Coronary artery (tissue), 2 donors: ENCODE data around the gene PARD3.

Experiments used
- DNase-seq: peaks from one replicate; pipeline ENCODE4 v3.0.0-alpha.2; 2017; ENCODE audit warnings: low spot score
- H3K27ac ChIP-seq, 2 donors: fragments of 200-600 bp; sonication (generic); one replicate each; pipeline ENCODE4 v1.5.1; 2016 to 2019
- H3K4me3 ChIP-seq: fragments of 200-600 bp; sonication (generic); 2 replicates; pipeline ENCODE4 v1.5.1; 2016; ENCODE audit warnings: mild to moderate bottlenecking, moderate library complexity
- CTCF ChIP-seq: fragments of 200-600 bp; sonication (generic); IDR thresholded peaks from one replicate; pipeline ENCODE4 v1.5.1; 2019; ENCODE audit warnings: antibody characterized with exemption

The PARD3 gene

GRCh38 chr10:34348917-34349485 is 466.1 kb downstream of the PARD3 start:
- no peak for TF ChIP-seq CTCF
- H3K4me3 ChIP-seq, result no peak overlapping the region
- DNase-seq, result no peak
- H3K27ac ChIP-seq, result no peak overlapping the region

- H3K27ac ChIP-seq, result no peak overlapping the region
- H3K4me3 ChIP-seq, result no peak overlapping the region
- TF ChIP-seq CTCF, result no peak
- DNase-seq, result no peak
Observed at GRCh38 chr10:34348021-34348420, 467.1 kb downstream of the PARD3 start.

GRCh38 chr10:34347131-34347530 is 468.0 kb downstream of the PARD3 start:
- no peak for DNase-seq
- H3K4me3 ChIP-seq, result no peak overlapping the region
- H3K27ac ChIP-seq, result no peak overlapping the region
- TF ChIP-seq CTCF, result no peak

GRCh38 chr10:34346516-34347100 is 468.5 kb downstream of the PARD3 start:
- no peak for DNase-seq
- no peak overlapping the region for H3K27ac ChIP-seq
- no peak for TF ChIP-seq CTCF
- no peak overlapping the region for H3K4me3 ChIP-seq

- Histone ChIP-seq H3K4me3 (no peak overlapping the region), H3K27ac (no peak overlapping the region)
- DNase-seq, result no peak
- no peak for TF ChIP-seq CTCF
Observed at GRCh38 chr10:34345383-34345782, 469.7 kb downstream of the PARD3 start.

GRCh38 chr10:34343764-34344163 is 471.3 kb downstream of the PARD3 start:
- no peak overlapping the region for H3K4me3 ChIP-seq
- no peak overlapping the region for H3K27ac ChIP-seq
- DNase-seq, result no peak
- TF ChIP-seq CTCF, result no peak

GRCh38 chr10:34341473-34341872 is 473.6 kb downstream of the PARD3 start:
- TF ChIP-seq CTCF, result no peak
- H3K4me3 ChIP-seq, result no peak overlapping the region
- no peak for DNase-seq
- H3K27ac ChIP-seq, result no peak overlapping the region
